GM23338 (cell line): ENCODE results near the gene TWIST2. TPM values are rescaled to one million over a fixed set of nuclear protein-coding genes. Genes with fewer than 3 reads are reported as not detected.

Source experiments
- CREB1 ChIP-seq: fragments of 250-450 bp; sonication (Bioruptor Pico); IDR thresholded peaks from 2 replicates; pipeline ENCODE4 v1.5.0; 2020; ENCODE audit warnings: low read depth, mild to moderate bottlenecking, moderate library complexity
- EZH2phosphoT487 ChIP-seq: fragments of 200-600 bp; sonication (generic); IDR thresholded peaks from one replicate; pipeline ENCODE4 v1.8.1; 2018; ENCODE audit warnings: antibody characterized with exemption; ENCODE audit not compliant: unreplicated experiment
- JUNB ChIP-seq: IDR thresholded peaks from one replicate; pipeline ENCODE4 v1.6.1; 2016; ENCODE audit warnings: antibody characterized with exemption; ENCODE audit not compliant: unreplicated experiment
- NANOG ChIP-seq: IDR thresholded peaks from 2 replicates; pipeline ENCODE4 v1.6.1; 2016; ENCODE audit warnings: antibody characterized with exemption, borderline replicate concordance
- POLR2AphosphoS5 ChIP-seq: IDR thresholded peaks from 2 replicates; pipeline ENCODE4 v1.6.1; 2016; ENCODE audit warnings: antibody characterized with exemption, low read depth
- STAT1 ChIP-seq: IDR thresholded peaks from one replicate; pipeline ENCODE4 v1.6.1; 2016; ENCODE audit warnings: antibody characterized with exemption; ENCODE audit not compliant: unreplicated experiment
- ZNF331 ChIP-seq: fragments of 250-450 bp; sonication (Bioruptor Pico); IDR thresholded peaks from 2 replicates; pipeline ENCODE4 v1.5.0; 2020; ENCODE audit warnings: low read depth, mild to moderate bottlenecking, moderate library complexity
- polyA plus RNA-seq: library from polyadenylated mRNA; unstranded; fragments of >200 nt; fragmentation: Nextera tagmentation; extraction: Ambion mirVana; gene quantifications from 2 replicates; pipeline ENCODE4 v1.2.1, GENCODE V29; 2016
- total RNA-seq: library from RNA; depleted of rRNA; stranded (reverse); fragments of >200 nt; shearing (Covaris generic); gene quantifications from 2 replicates; pipeline ENCODE4 v1.2.3, GENCODE V29; 2014
- TF ChIP-seq, protein P1 (sequence below): fragments of 250-450 bp; sonication (Bioruptor Pico); IDR thresholded peaks from 2 replicates; pipeline ENCODE4 v1.5.0; 2020; ENCODE audit warnings: mild to moderate bottlenecking, moderate library complexity
- TF ChIP-seq, protein P2 (sequence below): IDR thresholded peaks from one replicate; pipeline ENCODE4 v1.6.1; 2018; ENCODE audit warnings: antibody characterized with exemption; ENCODE audit not compliant: unreplicated experiment
- TF ChIP-seq, protein P3 (sequence below): IDR thresholded peaks from 2 replicates; pipeline ENCODE4 v1.6.1; 2016; ENCODE audit warnings: antibody characterized with exemption

The TWIST2 gene
- total and polyA plus RNA-seq, 2 experiments from 2014 or later = 7.0 to 12.5 TPM

DNA sequence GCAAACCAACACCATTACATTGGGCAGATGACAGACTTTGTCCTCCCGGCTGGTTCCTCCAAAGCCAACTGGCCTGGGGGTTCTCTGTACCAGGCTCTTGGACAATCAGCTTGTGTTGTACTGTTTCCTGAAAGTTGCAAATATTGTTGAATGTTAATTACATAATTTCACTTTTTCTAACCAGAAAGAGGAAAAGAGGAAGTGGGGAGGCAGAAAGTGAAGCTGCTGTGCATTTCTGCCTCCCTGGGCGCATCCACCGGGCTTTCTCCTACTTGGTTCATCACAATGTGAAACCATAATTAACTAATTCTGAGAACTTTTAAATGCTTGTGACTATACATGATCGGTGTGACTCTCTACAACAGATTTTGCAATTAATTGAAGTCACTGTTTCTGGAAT lies 10.1 kb downstream of the TWIST2 start (continued):
- TF ChIP-seq, protein P1, sequence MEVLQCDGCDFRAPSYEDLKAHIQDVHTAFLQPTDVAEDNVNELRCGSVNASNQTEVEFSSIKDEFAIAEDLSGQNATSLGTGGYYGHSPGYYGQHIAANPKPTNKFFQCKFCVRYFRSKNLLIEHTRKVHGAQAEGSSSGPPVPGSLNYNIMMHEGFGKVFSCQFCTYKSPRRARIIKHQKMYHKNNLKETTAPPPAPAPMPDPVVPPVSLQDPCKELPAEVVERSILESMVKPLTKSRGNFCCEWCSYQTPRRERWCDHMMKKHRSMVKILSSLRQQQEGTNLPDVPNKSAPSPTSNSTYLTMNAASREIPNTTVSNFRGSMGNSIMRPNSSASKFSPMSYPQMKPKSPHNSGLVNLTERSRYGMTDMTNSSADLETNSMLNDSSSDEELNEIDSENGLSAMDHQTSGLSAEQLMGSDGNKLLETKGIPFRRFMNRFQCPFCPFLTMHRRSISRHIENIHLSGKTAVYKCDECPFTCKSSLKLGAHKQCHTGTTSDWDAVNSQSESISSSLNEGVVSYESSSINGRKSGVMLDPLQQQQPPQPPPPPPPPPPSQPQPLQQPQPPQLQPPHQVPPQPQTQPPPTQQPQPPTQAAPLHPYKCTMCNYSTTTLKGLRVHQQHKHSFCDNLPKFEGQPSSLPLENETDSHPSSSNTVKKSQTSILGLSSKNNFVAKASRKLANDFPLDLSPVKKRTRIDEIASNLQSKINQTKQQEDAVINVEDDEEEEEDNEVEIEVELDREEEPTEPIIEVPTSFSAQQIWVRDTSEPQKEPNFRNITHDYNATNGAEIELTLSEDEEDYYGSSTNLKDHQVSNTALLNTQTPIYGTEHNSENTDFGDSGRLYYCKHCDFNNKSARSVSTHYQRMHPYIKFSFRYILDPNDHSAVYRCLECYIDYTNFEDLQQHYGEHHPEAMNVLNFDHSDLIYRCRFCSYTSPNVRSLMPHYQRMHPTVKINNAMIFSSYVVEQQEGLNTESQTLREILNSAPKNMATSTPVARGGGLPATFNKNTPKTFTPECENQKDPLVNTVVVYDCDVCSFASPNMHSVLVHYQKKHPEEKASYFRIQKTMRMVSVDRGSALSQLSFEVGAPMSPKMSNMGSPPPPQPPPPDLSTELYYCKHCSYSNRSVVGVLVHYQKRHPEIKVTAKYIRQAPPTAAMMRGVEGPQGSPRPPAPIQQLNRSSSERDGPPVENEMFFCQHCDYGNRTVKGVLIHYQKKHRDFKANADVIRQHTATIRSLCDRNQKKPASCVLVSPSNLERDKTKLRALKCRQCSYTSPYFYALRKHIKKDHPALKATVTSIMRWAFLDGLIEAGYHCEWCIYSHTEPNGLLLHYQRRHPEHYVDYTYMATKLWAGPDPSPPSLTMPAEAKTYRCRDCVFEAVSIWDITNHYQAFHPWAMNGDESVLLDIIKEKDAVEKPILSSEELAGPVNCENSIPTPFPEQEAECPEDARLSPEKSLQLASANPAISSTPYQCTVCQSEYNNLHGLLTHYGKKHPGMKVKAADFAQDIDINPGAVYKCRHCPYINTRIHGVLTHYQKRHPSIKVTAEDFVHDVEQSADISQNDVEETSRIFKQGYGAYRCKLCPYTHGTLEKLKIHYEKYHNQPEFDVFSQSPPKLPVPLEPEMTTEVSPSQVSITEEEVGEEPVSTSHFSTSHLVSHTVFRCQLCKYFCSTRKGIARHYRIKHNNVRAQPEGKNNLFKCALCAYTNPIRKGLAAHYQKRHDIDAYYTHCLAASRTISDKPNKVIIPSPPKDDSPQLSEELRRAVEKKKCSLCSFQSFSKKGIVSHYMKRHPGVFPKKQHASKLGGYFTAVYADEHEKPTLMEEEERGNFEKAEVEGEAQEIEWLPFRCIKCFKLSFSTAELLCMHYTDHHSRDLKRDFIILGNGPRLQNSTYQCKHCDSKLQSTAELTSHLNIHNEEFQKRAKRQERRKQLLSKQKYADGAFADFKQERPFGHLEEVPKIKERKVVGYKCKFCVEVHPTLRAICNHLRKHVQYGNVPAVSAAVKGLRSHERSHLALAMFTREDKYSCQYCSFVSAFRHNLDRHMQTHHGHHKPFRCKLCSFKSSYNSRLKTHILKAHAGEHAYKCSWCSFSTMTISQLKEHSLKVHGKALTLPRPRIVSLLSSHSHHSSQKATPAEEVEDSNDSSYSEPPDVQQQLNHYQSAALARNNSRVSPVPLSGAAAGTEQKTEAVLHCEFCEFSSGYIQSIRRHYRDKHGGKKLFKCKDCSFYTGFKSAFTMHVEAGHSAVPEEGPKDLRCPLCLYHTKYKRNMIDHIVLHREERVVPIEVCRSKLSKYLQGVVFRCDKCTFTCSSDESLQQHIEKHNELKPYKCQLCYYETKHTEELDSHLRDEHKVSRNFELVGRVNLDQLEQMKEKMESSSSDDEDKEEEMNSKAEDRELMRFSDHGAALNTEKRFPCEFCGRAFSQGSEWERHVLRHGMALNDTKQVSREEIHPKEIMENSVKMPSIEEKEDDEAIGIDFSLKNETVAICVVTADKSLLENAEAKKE (CRISPR knock-in tag) = no peak
- TF ChIP-seq EZH2phosphoT487 (no peak), POLR2AphosphoS5 (no peak), CREB1 (no peak), STAT1 (no peak), ZNF331 (CRISPR knock-in tag) (no peak), NANOG (no peak), JUNB (no peak)
- TF ChIP-seq, protein P2, sequence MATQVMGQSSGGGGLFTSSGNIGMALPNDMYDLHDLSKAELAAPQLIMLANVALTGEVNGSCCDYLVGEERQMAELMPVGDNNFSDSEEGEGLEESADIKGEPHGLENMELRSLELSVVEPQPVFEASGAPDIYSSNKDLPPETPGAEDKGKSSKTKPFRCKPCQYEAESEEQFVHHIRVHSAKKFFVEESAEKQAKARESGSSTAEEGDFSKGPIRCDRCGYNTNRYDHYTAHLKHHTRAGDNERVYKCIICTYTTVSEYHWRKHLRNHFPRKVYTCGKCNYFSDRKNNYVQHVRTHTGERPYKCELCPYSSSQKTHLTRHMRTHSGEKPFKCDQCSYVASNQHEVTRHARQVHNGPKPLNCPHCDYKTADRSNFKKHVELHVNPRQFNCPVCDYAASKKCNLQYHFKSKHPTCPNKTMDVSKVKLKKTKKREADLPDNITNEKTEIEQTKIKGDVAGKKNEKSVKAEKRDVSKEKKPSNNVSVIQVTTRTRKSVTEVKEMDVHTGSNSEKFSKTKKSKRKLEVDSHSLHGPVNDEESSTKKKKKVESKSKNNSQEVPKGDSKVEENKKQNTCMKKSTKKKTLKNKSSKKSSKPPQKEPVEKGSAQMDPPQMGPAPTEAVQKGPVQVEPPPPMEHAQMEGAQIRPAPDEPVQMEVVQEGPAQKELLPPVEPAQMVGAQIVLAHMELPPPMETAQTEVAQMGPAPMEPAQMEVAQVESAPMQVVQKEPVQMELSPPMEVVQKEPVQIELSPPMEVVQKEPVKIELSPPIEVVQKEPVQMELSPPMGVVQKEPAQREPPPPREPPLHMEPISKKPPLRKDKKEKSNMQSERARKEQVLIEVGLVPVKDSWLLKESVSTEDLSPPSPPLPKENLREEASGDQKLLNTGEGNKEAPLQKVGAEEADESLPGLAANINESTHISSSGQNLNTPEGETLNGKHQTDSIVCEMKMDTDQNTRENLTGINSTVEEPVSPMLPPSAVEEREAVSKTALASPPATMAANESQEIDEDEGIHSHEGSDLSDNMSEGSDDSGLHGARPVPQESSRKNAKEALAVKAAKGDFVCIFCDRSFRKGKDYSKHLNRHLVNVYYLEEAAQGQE = no peak
- TF ChIP-seq, protein P3, sequence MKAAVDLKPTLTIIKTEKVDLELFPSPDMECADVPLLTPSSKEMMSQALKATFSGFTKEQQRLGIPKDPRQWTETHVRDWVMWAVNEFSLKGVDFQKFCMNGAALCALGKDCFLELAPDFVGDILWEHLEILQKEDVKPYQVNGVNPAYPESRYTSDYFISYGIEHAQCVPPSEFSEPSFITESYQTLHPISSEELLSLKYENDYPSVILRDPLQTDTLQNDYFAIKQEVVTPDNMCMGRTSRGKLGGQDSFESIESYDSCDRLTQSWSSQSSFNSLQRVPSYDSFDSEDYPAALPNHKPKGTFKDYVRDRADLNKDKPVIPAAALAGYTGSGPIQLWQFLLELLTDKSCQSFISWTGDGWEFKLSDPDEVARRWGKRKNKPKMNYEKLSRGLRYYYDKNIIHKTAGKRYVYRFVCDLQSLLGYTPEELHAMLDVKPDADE = no peak
